ENCODE data around the gene RGS9BP.
"Not testable (repeated sequence)": the region's sequence is repeated elsewhere in the genome, so short reads cannot be mapped to it uniquely, and the experiment has no call there.

Gene RGS9BP

DNA sequence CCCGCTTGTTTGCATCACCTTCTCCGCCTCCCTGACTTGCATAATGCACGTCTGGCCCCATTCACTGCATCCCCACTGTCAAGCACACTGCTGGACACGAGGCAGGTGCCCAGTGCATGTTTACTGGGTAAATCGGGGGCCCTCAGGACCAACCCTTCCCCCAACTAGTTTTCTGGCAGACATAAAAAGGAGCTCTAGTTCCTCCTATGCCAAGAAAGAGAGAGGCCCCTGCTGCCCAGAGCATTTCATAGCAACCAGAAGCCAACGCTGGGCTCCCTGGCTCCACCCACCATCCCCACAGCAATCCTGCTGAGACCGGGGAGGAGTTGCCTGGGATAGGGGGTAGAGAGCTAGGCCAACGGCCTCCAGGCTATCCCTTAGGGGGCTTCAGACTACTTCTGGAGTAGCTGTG is 23.9 kb upstream of the RGS9BP start:
- no peaks in the 10 kb centered on the region for H3K4me1 ChIP-seq (ENCODE audit: low read length)
- H3K9me3 ChIP-seq (replicated peaks; ENCODE audit: insufficient read depth, low read length): no peaks in the 10 kb centered on the region
- no peaks in the 10 kb centered on the region for H3K36me3 ChIP-seq (replicated peaks; ENCODE audit: insufficient read depth, low read length)
- H3K9me2 ChIP-seq (replicated peaks; ENCODE audit: insufficient read depth, low read length): no peaks in the 10 kb centered on the region
- no peak overlapping the region for H3K4me3 ChIP-seq (ENCODE audit: low read length)
- H4K20me1 ChIP-seq (ENCODE audit: insufficient read depth, low read length): no peaks in the 10 kb centered on the region
- no peak overlapping the region for H3K9ac ChIP-seq (ENCODE audit: low read length)
- no peak overlapping the region for H3K4me2 ChIP-seq (ENCODE audit: low read depth, low read length)
- no peaks in the 10 kb centered on the region for H3K79me2 ChIP-seq (ENCODE audit: low read length)
- H3F3A ChIP-seq (ENCODE audit: insufficient read depth, low read length): no peaks in the 10 kb centered on the region
- H3K27ac ChIP-seq (ENCODE audit: low read length): no peak overlapping the region
- no peak for TF ChIP-seq EZH2phosphoT487 (IDR thresholded peaks at IDR 0.05; ENCODE audit: low read length)
- DNase-seq: no peak
- H2AFZ ChIP-seq (ENCODE audit: low read length): no peak overlapping the region
- no peaks in the 10 kb centered on the region for H3K27me3 ChIP-seq (replicated peaks; ENCODE audit: insufficient read depth, low read length)

DNA sequence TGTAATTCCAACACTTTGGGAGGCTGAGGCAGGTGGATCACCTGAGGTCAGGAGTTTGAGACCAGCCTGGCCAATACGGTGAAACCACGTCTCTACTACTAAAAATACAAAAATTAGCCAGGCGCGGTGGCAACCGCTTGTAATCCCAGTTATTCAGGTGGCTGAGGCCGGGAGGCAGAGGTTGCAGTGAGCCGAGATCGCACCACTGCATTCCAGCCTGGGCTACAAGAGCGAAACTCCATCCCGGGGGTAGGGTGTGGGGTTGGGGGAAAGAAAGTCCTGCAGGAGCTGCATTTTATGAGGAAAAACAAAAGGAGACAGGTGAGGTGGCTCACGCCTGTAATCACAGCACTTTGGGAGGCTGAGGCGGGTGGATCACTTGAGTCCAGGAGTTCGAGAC is 23.3 kb upstream of the RGS9BP start:
- H4K20me1 ChIP-seq (ENCODE audit: insufficient read depth, low read length); H3K4me2 ChIP-seq (ENCODE audit: low read depth, low read length); H3K9me3 ChIP-seq (replicated peaks; ENCODE audit: insufficient read depth, low read length); H3K79me2 ChIP-seq (ENCODE audit: low read length); DNase-seq; H3K4me1 ChIP-seq (ENCODE audit: low read length); H3K27me3 ChIP-seq (replicated peaks; ENCODE audit: insufficient read depth, low read length); H2AFZ ChIP-seq (ENCODE audit: low read length); H3K9ac ChIP-seq (ENCODE audit: low read length); H3K27ac ChIP-seq (ENCODE audit: low read length); H3K9me2 ChIP-seq (replicated peaks; ENCODE audit: insufficient read depth, low read length); H3K36me3 ChIP-seq (replicated peaks; ENCODE audit: insufficient read depth, low read length); H3K4me3 ChIP-seq (ENCODE audit: low read length); H3F3A ChIP-seq (ENCODE audit: insufficient read depth, low read length): not testable (repeated sequence)

- H3K36me3 ChIP-seq (replicated peaks; ENCODE audit: insufficient read depth, low read length): no peaks in the 10 kb centered on the region
- H3K9me3 ChIP-seq (replicated peaks; ENCODE audit: insufficient read depth, low read length): no peaks in the 10 kb centered on the region
- no peak overlapping the region for H3K4me3 ChIP-seq (ENCODE audit: low read length)
- H3K79me2 ChIP-seq (ENCODE audit: low read length): no peaks in the 10 kb centered on the region
- no peaks in the 10 kb centered on the region for H3K4me1 ChIP-seq (ENCODE audit: low read length)
- no peak overlapping the region for H3K27ac ChIP-seq (ENCODE audit: low read length)
- H3F3A ChIP-seq (ENCODE audit: insufficient read depth, low read length): no peaks in the 10 kb centered on the region
- no peak for TF ChIP-seq EZH2 (optimal IDR thresholded peaks at IDR 0.05; ENCODE audit: low read depth, low read length)
- TF ChIP-seq, protein P1, sequence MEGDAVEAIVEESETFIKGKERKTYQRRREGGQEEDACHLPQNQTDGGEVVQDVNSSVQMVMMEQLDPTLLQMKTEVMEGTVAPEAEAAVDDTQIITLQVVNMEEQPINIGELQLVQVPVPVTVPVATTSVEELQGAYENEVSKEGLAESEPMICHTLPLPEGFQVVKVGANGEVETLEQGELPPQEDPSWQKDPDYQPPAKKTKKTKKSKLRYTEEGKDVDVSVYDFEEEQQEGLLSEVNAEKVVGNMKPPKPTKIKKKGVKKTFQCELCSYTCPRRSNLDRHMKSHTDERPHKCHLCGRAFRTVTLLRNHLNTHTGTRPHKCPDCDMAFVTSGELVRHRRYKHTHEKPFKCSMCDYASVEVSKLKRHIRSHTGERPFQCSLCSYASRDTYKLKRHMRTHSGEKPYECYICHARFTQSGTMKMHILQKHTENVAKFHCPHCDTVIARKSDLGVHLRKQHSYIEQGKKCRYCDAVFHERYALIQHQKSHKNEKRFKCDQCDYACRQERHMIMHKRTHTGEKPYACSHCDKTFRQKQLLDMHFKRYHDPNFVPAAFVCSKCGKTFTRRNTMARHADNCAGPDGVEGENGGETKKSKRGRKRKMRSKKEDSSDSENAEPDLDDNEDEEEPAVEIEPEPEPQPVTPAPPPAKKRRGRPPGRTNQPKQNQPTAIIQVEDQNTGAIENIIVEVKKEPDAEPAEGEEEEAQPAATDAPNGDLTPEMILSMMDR (IDR thresholded peaks at IDR 0.05; ENCODE audit: low read length): no peak
- TF ChIP-seq EZH2phosphoT487 (IDR thresholded peaks at IDR 0.05; ENCODE audit: low read length): no peak
- H3K27me3 ChIP-seq (replicated peaks; ENCODE audit: insufficient read depth, low read length): no peaks in the 10 kb centered on the region
- no peaks in the 10 kb centered on the region for H3K9me2 ChIP-seq (replicated peaks; ENCODE audit: insufficient read depth, low read length)
- no peaks in the 10 kb centered on the region for H4K20me1 ChIP-seq (ENCODE audit: insufficient read depth, low read length)
- DNase-seq: no peak
- no peak overlapping the region for H3K4me2 ChIP-seq (ENCODE audit: low read depth, low read length)
- H3K9ac ChIP-seq (ENCODE audit: low read length): no peak overlapping the region
- H2AFZ ChIP-seq (ENCODE audit: low read length): no peak overlapping the region
Measured at GRCh38 chr19:32652894-32653598, 22.6 kb upstream of the RGS9BP start.

GRCh38 chr19:32653599-32653915 is 22.1 kb upstream of the RGS9BP start:
- Histone ChIP-seq H3K27me3 (replicated peaks; ENCODE audit: insufficient read depth, low read length) (no peaks in the 10 kb centered on the region), H3K4me2 (ENCODE audit: low read depth, low read length) (no peak overlapping the region), H3F3A (ENCODE audit: insufficient read depth, low read length) (no peaks in the 10 kb centered on the region), H3K36me3 (replicated peaks; ENCODE audit: insufficient read depth, low read length) (no peaks in the 10 kb centered on the region), H3K79me2 (ENCODE audit: low read length) (no peaks in the 10 kb centered on the region), H3K9ac (ENCODE audit: low read length) (no peak overlapping the region), H3K4me3 (ENCODE audit: low read length) (no peak overlapping the region), H3K9me2 (replicated peaks; ENCODE audit: insufficient read depth, low read length) (no peaks in the 10 kb centered on the region), H3K27ac (ENCODE audit: low read length) (no peak overlapping the region), H3K9me3 (replicated peaks; ENCODE audit: insufficient read depth, low read length) (no peaks in the 10 kb centered on the region), H3K4me1 (ENCODE audit: low read length) (no peaks in the 10 kb centered on the region), H2AFZ (ENCODE audit: low read length) (no peak overlapping the region), H4K20me1 (ENCODE audit: insufficient read depth, low read length) (no peaks in the 10 kb centered on the region)
- DNase-seq: no peak
- TF ChIP-seq EZH2 (optimal IDR thresholded peaks at IDR 0.05; ENCODE audit: low read depth, low read length) (no peak), EZH2phosphoT487 (IDR thresholded peaks at IDR 0.05; ENCODE audit: low read length) (no peak)
- TF ChIP-seq, protein P1 (IDR thresholded peaks at IDR 0.05; ENCODE audit: low read length): no peak

DNA sequence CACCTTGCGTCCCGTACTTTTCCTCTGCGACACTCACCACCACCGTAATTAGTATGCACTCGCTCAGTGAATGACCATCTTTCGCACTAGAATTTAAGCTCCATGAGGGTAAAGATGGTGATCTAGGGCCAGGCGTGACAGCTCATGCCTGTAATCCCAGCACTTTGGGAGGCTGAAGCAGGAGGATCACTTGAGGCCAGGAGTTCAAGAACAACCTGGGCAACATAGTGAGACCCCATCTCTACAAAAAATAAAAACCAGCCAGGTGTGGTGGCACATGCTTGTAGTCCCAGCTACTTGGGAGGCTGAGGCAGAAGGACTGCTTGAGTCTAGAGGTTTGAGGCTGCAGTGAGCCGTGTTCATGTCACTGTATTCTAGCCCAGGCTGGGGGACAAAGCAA is 19.3 kb upstream of the RGS9BP start:
- H3K4me1 ChIP-seq (ENCODE audit: low read length); H3F3A ChIP-seq (ENCODE audit: insufficient read depth, low read length); H3K4me2 ChIP-seq (ENCODE audit: low read depth, low read length); H3K9me2 ChIP-seq (replicated peaks; ENCODE audit: insufficient read depth, low read length); H3K36me3 ChIP-seq (replicated peaks; ENCODE audit: insufficient read depth, low read length); DNase-seq; H3K4me3 ChIP-seq (ENCODE audit: low read length); H3K27me3 ChIP-seq (replicated peaks; ENCODE audit: insufficient read depth, low read length); H4K20me1 ChIP-seq (ENCODE audit: insufficient read depth, low read length); H2AFZ ChIP-seq (ENCODE audit: low read length); H3K9me3 ChIP-seq (replicated peaks; ENCODE audit: insufficient read depth, low read length); H3K79me2 ChIP-seq (ENCODE audit: low read length); H3K27ac ChIP-seq (ENCODE audit: low read length); H3K9ac ChIP-seq (ENCODE audit: low read length): not testable (repeated sequence)
